HepG2 (cell line): ENCODE measurements around the gene FKBP1A. TPM values are rescaled to one million over a fixed set of nuclear protein-coding genes. Genes with fewer than 3 reads are reported as not detected.
A peak's percentile ranks its signal among the peaks of the same experiment; 100 is the strongest.

Experiments used
- ATAC-seq: fragments of 200-7000 bp; cut with Tn5 transposase; 3 replicates; pipeline ENCODE4 v1.9.1; 2020; ENCODE audit warnings: mild to moderate bottlenecking, moderate library complexity
- BruUV-seq: library from RNA; stranded (reverse); fragments of 400-500 nt; replicated peaks from 2 replicates; lab custom pipeline; 2021; lab: Mats Ljungman, UMichigan
- CTCF ChIA-PET: fragments of 300-600 bp; formaldehyde crosslinking; extraction: SDS; loops from one replicate; lab custom pipeline; 2021; ENCODE audit warnings: low total read pairs, inconsistent platforms, low intra/inter-chr PET ratio; lab: Yijun Ruan, JAX
- POLR2A ChIA-PET: fragments of 350-600 bp; sonication (Branson Sonifier 250); formaldehyde crosslinking; loops from one replicate; lab custom pipeline; 2020; ENCODE audit warnings: antibody characterized with exemption, inconsistent platforms; lab: Yijun Ruan, JAX
- DNase-seq: peaks from one replicate; pipeline ENCODE4 v3.0.0-alpha.2; 2015; ENCODE audit warnings: low spot score
- FAIRE-seq: peaks from 3 replicates; lab custom pipeline; 2011; peaks lifted over from hg19 to GRCh38; lab: Jason Lieb, UNC
- H2AFZ ChIP-seq: one replicate; pipeline ENCODE4 v1.6.1; 2011; ENCODE audit warnings: low read length, inconsistent platforms
- H3K27ac ChIP-seq: fragments of 300-600 bp; 3 replicates; pipeline ENCODE4 v1.8.0; 2011; ENCODE audit warnings: mixed run types, mild to moderate bottlenecking, mixed read lengths, low read length, inconsistent platforms; ENCODE audit not compliant: insufficient read depth; ENCODE audit errors: extremely low read length
- H3K27me3 ChIP-seq, 2 experiments: fragments of 200-600 bp in 1 of 2; 2 replicates in 1 of 2; 3 replicates in 1 of 2; pipeline versions ENCODE4 v1.6.0 to v1.8.0; 2011; ENCODE audit warnings: low read length in 2 of 2, mild to moderate bottlenecking in 2 of 2, moderate library complexity in 2 of 2, inconsistent platforms in 1 of 2; ENCODE audit not compliant: insufficient read depth in 2 of 2, control insufficient read depth in 1 of 2
- H3K36me3 ChIP-seq, 2 experiments: fragments of 200-600 bp in 1 of 2; replicated peaks in 1 of 2; 2 replicates in 1 of 2; 3 replicates in 1 of 2; pipeline versions ENCODE4 v1.5.1 to v1.8.0; 2011; ENCODE audit warnings: low read length in 2 of 2, inconsistent platforms in 1 of 2; ENCODE audit not compliant: insufficient read depth in 2 of 2, control insufficient read depth in 1 of 2
- H3K4me1 ChIP-seq: 2 replicates; pipeline ENCODE4 v1.5.1; 2012; ENCODE audit warnings: low read length, inconsistent platforms; ENCODE audit not compliant: insufficient read depth
- H3K4me2 ChIP-seq: 2 replicates; pipeline ENCODE4 v1.6.0; 2011; ENCODE audit warnings: low read depth, low read length, inconsistent platforms
- H3K4me3 ChIP-seq, 3 experiments: fragments of 200-600 bp in 1 of 3; sonication (generic), shearing (Covaris generic) in 1 of 3; replicated peaks in 1 of 3; 2 replicates each; pipeline ENCODE4 v1.5.1; 2011 to 2016; ENCODE audit warnings: low read length in 3 of 3, inconsistent platforms in 2 of 3, low read depth in 2 of 3, mild to moderate bottlenecking in 2 of 3, control low read depth in 1 of 3, mixed read lengths in 1 of 3; ENCODE audit not compliant: insufficient read depth in 1 of 3
- H3K79me2 ChIP-seq: one replicate; pipeline ENCODE4 v1.6.1; 2011; ENCODE audit warnings: low read length, inconsistent platforms; ENCODE audit not compliant: insufficient read depth
- H3K9ac ChIP-seq: 2 replicates; pipeline ENCODE4 v1.6.0; 2011; ENCODE audit warnings: mild to moderate bottlenecking, low read depth, low read length, inconsistent platforms; ENCODE audit not compliant: insufficient read depth
- H3K9me3 ChIP-seq: 2 replicates; pipeline ENCODE4 v1.5.1; 2012; ENCODE audit warnings: mild to moderate bottlenecking, low read length
- H4K20me1 ChIP-seq: 2 replicates; pipeline ENCODE4 v1.6.0; 2011; ENCODE audit warnings: inconsistent platforms, mild to moderate bottlenecking, low read length, moderate library complexity; ENCODE audit not compliant: insufficient read depth
- KDM2A ChIP-seq: sonication (generic); formaldehyde crosslinking; IDR thresholded peaks from 2 replicates; pipeline ENCODE4 v1.4.0; 2020; ENCODE audit warnings: low read depth, missing genetic modification reagents, borderline replicate concordance
- MIER3 ChIP-seq: IDR thresholded peaks from 2 replicates; pipeline ENCODE4 v1.6.1; 2016; ENCODE audit warnings: missing compliant biosample characterization, borderline replicate concordance
- MXD3 ChIP-seq: IDR thresholded peaks from 2 replicates; pipeline ENCODE4 v1.6.1; 2016; ENCODE audit warnings: mild to moderate bottlenecking, missing biosample characterization, missing genetic modification reagents
- PAF1 ChIP-seq: IDR thresholded peaks from 2 replicates; pipeline ENCODE4 v1.6.1; 2016; ENCODE audit warnings: missing genetic modification reagents, missing compliant biosample characterization
- POLR2A ChIP-seq, 2 experiments: IDR thresholded peaks; 2 replicates each; pipeline ENCODE4 v1.6.1; 2011; ENCODE audit warnings: low read depth in 2 of 2, low read length in 2 of 2, mild to moderate bottlenecking in 1 of 2, moderate library complexity in 1 of 2; ENCODE audit not compliant: insufficient read depth in 1 of 2
- REPIN1 ChIP-seq: sonication (generic); formaldehyde crosslinking; IDR thresholded peaks from 2 replicates; pipeline ENCODE4 v1.8.0; 2022; ENCODE audit warnings: missing genetic modification reagents, low read depth, mild to moderate bottlenecking, borderline replicate concordance
- ZNF142 ChIP-seq: sonication (generic); formaldehyde crosslinking; IDR thresholded peaks from 2 replicates; pipeline ENCODE4 v1.4.0; 2020; ENCODE audit warnings: missing genetic modification reagents
- ZNF280B ChIP-seq: sonication (generic); formaldehyde crosslinking; IDR thresholded peaks from 2 replicates; pipeline ENCODE4 v1.5.0; 2020; ENCODE audit warnings: missing genetic modification reagents, mild to moderate bottlenecking, borderline replicate concordance
- ZNF34 ChIP-seq: sonication (generic); formaldehyde crosslinking; IDR thresholded peaks from 2 replicates; pipeline ENCODE4 v1.4.0; 2020; ENCODE audit warnings: mild to moderate bottlenecking, missing genetic modification reagents, borderline replicate concordance
- WGBS: methylation state at CpG from one replicate; pipeline ENCODE4 v1.1.6; 2017; ENCODE audit warnings: low lambda C conversion rate; 5-methylcytosine and 5-hydroxymethylcytosine counted together
- in situ Hi-C: cut with HindIII; loops from 2 replicates; pipeline ENCODE4 v1.10.0; 2017; ENCODE audit warnings: low pct_unique_long_range_greater_than_20kb; ENCODE audit not compliant: extremely low pct_ligation_motif_present
- intact Hi-C: fragments of 100-400 bp; cut with micrococcal nuclease; formaldehyde crosslinking; loops from one replicate; pipeline ENCODE4 v1.10.0; 2022; ENCODE audit not compliant: unreplicated experiment
- polyA plus RNA-seq, 8 experiments: library from polyadenylated mRNA; depleted of rRNA in 3 of 8; stranded (reverse) in 7 of 8; unstranded in 1 of 8; fragments of >200 nt; fragmentation: Illumina TruSeq in 4 of 8; extraction: Trizol in 4 of 8; gene quantifications; 2 replicates each; pipeline versions ENCODE4 v1.2.1 to v1.2.3, GENCODE V29; 2011 to 2016; ENCODE audit warnings: low read depth in 4 of 8, missing spikeins in 1 of 8, mixed read lengths in 1 of 8; ENCODE audit not compliant: insufficient read depth in 1 of 8
- total RNA-seq, 5 experiments: library from RNA; depleted of rRNA; stranded (reverse); fragments of >200 nt; fragmentation: Illumina TruSeq; extraction: Trizol; gene quantifications; 2 replicates each; pipeline ENCODE4 v1.2.3, GENCODE V29; 2016; ENCODE audit warnings: low read depth in 1 of 5

The FKBP1A gene
- total and polyA plus RNA-seq, 2 of the 13 experiments (the other 11 are each of a cell fraction or from before 2014, with no cell fraction given) = 119 to 468 TPM

GRCh38 chr20:1338801-1339200 lies 54.1 kb downstream of the FKBP1A start:
- peaks cover under 1 to 2% of the 10 kb centered on the region in 2 experiments; a peak in 2 of 5 replicates for H3K36me3 ChIP-seq
- ATAC-seq = no peak
- no peaks in the 10 kb centered on the region for H3K9me3 ChIP-seq
- no peaks in the 10 kb centered on the region for H3K79me2 ChIP-seq
- H2AFZ ChIP-seq = no peak overlapping the region
- H3K4me2 ChIP-seq = no peak overlapping the region
- in situ Hi-C loops (no loop called here), intact Hi-C loops (no loop called here)
- no peaks in the 10 kb centered on the region; the same call in 1 of the 2 replicates for H4K20me1 ChIP-seq
- no TSS peak for BruUV-seq
- H3K27me3 ChIP-seq = no peaks in the 10 kb centered on the region
- H3K4me1 ChIP-seq = peaks cover 14% of the 10 kb centered on the region
- TF ChIP-seq POLR2A (IDR thresholded peaks at IDR 0.05; ENCODE audit: insufficient read depth in 1 of 2, low read depth in 2 of 2, low read length in 2 of 2) (0 out of 4 replicates have a peak, but pooled peaks of 1 of the 2 experiments have one; percentile 9), PAF1 (peak; percentile 49; the same call in 1 of the 2 replicates), MIER3 (CRISPR knock-in tag) (no peak), ZNF280B (CRISPR knock-in tag) (no peak)
- TF ChIP-seq, all 625 proteins: peak for 2
- H3K27ac ChIP-seq = no peak overlapping the region
- no peak overlapping the region for H3K4me3 ChIP-seq
- no peak for FAIRE-seq
- WGBS = 98% methylated on average over 4 of the region's 4 CpGs
- DNase-seq = no peak
- ChIA-PET POLR2A (interaction anchor here (1.4 kb wide), 1 partner anchor 13 kb away, joined by 6 read pairs; no protein-coding TSS in a partner anchor), CTCF (no interaction called here)
- no peak overlapping the region for H3K9ac ChIP-seq

GRCh38 chr20:1338096-1338495 lies 54.8 kb downstream of the FKBP1A start:
- Histone ChIP-seq H3K9me3 (no peaks in the 10 kb centered on the region), H3K27me3 (no peaks in the 10 kb centered on the region), H3K27ac (no peak overlapping the region), H3K4me3 (no peak overlapping the region), H3K79me2 (no peaks in the 10 kb centered on the region), H3K9ac (no peak overlapping the region), H3K4me2 (no peak overlapping the region), H2AFZ (no peak overlapping the region), H4K20me1 (no peaks in the 10 kb centered on the region; the same call in 1 of the 2 replicates), H3K4me1 (peaks cover 17% of the 10 kb centered on the region), H3K36me3 (peaks cover 2 to 5% of the 10 kb centered on the region in 2 experiments; a peak in 3 of 5 replicates)
- in situ Hi-C loops (no loop called here), intact Hi-C loops (no loop called here)
- POLR2A ChIA-PET = interaction anchor here (1.4 kb wide), 1 partner anchor 12 kb away, joined by 6 read pairs; no protein-coding TSS in a partner anchor
- ATAC-seq (no peak), FAIRE-seq (no peak), DNase-seq (no peak)
- CTCF ChIA-PET = no interaction called here
- TF ChIP-seq KDM2A (peak; percentile 4; the same call in 1 of the 2 replicates), ZNF34 (CRISPR knock-in tag) (no peak), ZNF142 (no peak), MXD3 (no peak), REPIN1 (CRISPR knock-in tag) (no peak)
- BruUV-seq = no TSS peak
- 100% methylated on average over 5 of the region's 5 CpGs for WGBS
